Fibroblast of pulmonary artery (primary cell): ENCODE results near the gene COMMD10.
A peak's percentile ranks its signal among the peaks of the same experiment; 100 is the strongest.

Experiments
- DNase-seq: peaks from one replicate; pipeline ENCODE4 v3.0.0-alpha.2; 2010; ENCODE audit warnings: low read depth
- H3K4me3 ChIP-seq: replicated peaks from 2 replicates; pipeline ENCODE4 v1.5.1; 2011; ENCODE audit warnings: low read depth, mild to moderate bottlenecking, control low read depth, low read length, moderate library complexity
- CTCF ChIP-seq: IDR thresholded peaks from 2 replicates; pipeline ENCODE4 v1.5.1; 2011; ENCODE audit warnings: mild to moderate bottlenecking, control low read depth, low read length, inconsistent platforms; ENCODE audit errors: missing control alignments

COMMD10 gene

GRCh38 chr5:116084871-116085715 lies at the start of gene COMMD10:
Gene COMMD10 (plus strand): TSS chr5:116085025.
- no peak for TF ChIP-seq CTCF
- DNase-seq, result peak; percentile 89
- H3K4me3 ChIP-seq, result peak within 1 kb of the TSS; percentile 91

- H3K4me3 ChIP-seq, result no peak overlapping the region
- no peak for DNase-seq
- TF ChIP-seq CTCF, result no peak
Measured at GRCh38 chr5:116035123-116035522, 49.7 kb upstream of the COMMD10 start.

- peak; percentile 32 for DNase-seq
- no peak overlapping the region for H3K4me3 ChIP-seq
- TF ChIP-seq CTCF, result peak; percentile 27
Measured at GRCh38 chr5:116037236-116037822, 47.5 kb upstream of the COMMD10 start.

GRCh38 chr5:116038817-116039216 lies 46.0 kb upstream of the COMMD10 start:
- no peak overlapping the region for H3K4me3 ChIP-seq
- no peak for DNase-seq
- no peak for TF ChIP-seq CTCF

- no peak for DNase-seq
- TF ChIP-seq CTCF, result no peak
- no peak overlapping the region for H3K4me3 ChIP-seq
Measured at GRCh38 chr5:116042375-116042774, 42.5 kb upstream of the COMMD10 start.

- DNase-seq, result no peak
- no peak for TF ChIP-seq CTCF
- no peak overlapping the region for H3K4me3 ChIP-seq
Measured at GRCh38 chr5:116044073-116044472, 40.8 kb upstream of the COMMD10 start.
